ENCODE measurements around the gene CARD9. TPM values are rescaled to one million over a fixed set of nuclear protein-coding genes. Genes with fewer than 3 reads are reported as not detected.
A peak's percentile ranks its signal among the peaks of the same experiment; 100 is the strongest.
"Not testable (repeated sequence)": the region's sequence is repeated elsewhere in the genome, so short reads cannot be mapped to it uniquely, and the experiment has no call there.

CARD9 gene
- total RNA-seq, 4 donors from 2014 or later, result 0.57 to 1.1 (median 1.0) TPM

GRCh38 chr9:136410500-136411287 is 37.2 kb upstream of the CARD9 start, which contains the start of the genes ENTR1 and PMPCA:
TSS of gene ENTR1 (minus strand) at chr9:136410614. CDS start at chr9:136410397, 217 bp downstream.
TSS of gene PMPCA (plus strand) at chr9:136410658. CDS start at chr9:136410669, 11 bp downstream.
- H3K9me3 ChIP-seq, result no peaks in the 10 kb centered on the region
- H3K4me3 ChIP-seq, result peak within 1 kb of the TSS; percentile 74 to 100 (median 88)
- DNase-seq, result no peak
- 0% methylated on average over 8 to 46 of the region's 83 CpGs for WGBS, 2 donors
- peaks cover 23 to 44% (median 28%) of the 10 kb centered on the region in 3 donors for H3K4me1 ChIP-seq
- no peaks in the 10 kb centered on the region for H3K27me3 ChIP-seq
- intact Hi-C loops (cut with DNase I), result no loop called here
- peaks cover 20 to 63% (median 31%) of the 10 kb centered on the region in 3 donors for H3K36me3 ChIP-seq
- TF ChIP-seq POLR2A (IDR thresholded peaks at IDR 0.05) (peak in 3 of 4 donors; percentile 50 to 89 (median 78)), CTCF (IDR thresholded peaks at IDR 0.05) (no peak)
- peak within 1 kb of the TSS; percentile 87 to 95 (median 91) for H3K27ac ChIP-seq

- H3K4me1 ChIP-seq, result peaks cover 24 to 53% (median 28%) of the 10 kb centered on the region in 3 donors
- H3K27me3 ChIP-seq, result no peaks in the 10 kb centered on the region
- TF ChIP-seq CTCF (IDR thresholded peaks at IDR 0.05) (no peak), POLR2A (IDR thresholded peaks at IDR 0.05) (no peak)
- no peak for DNase-seq
- 3 to 18% methylated on average over 7 to 14 of the region's 71 CpGs for WGBS, 2 donors
- intact Hi-C loops (cut with DNase I), result no loop called here
- H3K36me3 ChIP-seq, result peaks cover 20 to 63% (median 26%) of the 10 kb centered on the region in 3 donors
- peak overlapping the region; percentile 74 to 100 (median 88) for H3K4me3 ChIP-seq
- peak overlapping the region; percentile 72 to 92 (median 88) for H3K27ac ChIP-seq
- no peaks in the 10 kb centered on the region for H3K9me3 ChIP-seq
Observed at GRCh38 chr9:136409557-136410455, 36.3 kb upstream of the CARD9 start.

- intact Hi-C loops (cut with DNase I), result no loop called here
- TF ChIP-seq POLR2A (IDR thresholded peaks at IDR 0.05) (no peak), CTCF (IDR thresholded peaks at IDR 0.05) (no peak)
- H3K4me3 ChIP-seq, result no peak overlapping the region
- H3K9me3 ChIP-seq, result no peaks in the 10 kb centered on the region
- H3K4me1 ChIP-seq, result peaks cover 27 to 63% (median 28%) of the 10 kb centered on the region in 3 donors
- H3K27me3 ChIP-seq, result no peaks in the 10 kb centered on the region
- WGBS, 2 donors, result 88% methylated on average over 5 of the region's 7 CpGs
- H3K36me3 ChIP-seq, result peaks cover 9 to 63% (median 15%) of the 10 kb centered on the region in 3 donors
- no peak overlapping the region for H3K27ac ChIP-seq
- DNase-seq, result no peak
Observed at GRCh38 chr9:136407911-136408310, 34.4 kb upstream of the CARD9 start.

GRCh38 chr9:136407061-136407460 is 33.6 kb upstream of the CARD9 start:
- intact Hi-C loops (cut with DNase I); H3K27me3 ChIP-seq; H3K9me3 ChIP-seq; H3K4me3 ChIP-seq; DNase-seq; H3K27ac ChIP-seq: not testable (repeated sequence)
- Histone ChIP-seq H3K36me3 (peaks cover 9 to 61% (median 15%) of the 10 kb centered on the region in 3 donors), H3K4me1 (peaks cover 27 to 58% (median 28%) of the 10 kb centered on the region in 3 donors)
- 94 to 99% methylated on average over 18 to 27 of the region's 28 CpGs for WGBS, 2 donors

GRCh38 chr9:136405904-136406303 is 32.4 kb upstream of the CARD9 start:
- 79 to 91% methylated on average over 4 to 9 of the region's 10 CpGs for WGBS, 2 donors
- H3K9me3 ChIP-seq; H3K27me3 ChIP-seq; intact Hi-C loops (cut with DNase I); H3K27ac ChIP-seq; DNase-seq; H3K4me3 ChIP-seq: not testable (repeated sequence)
- Histone ChIP-seq H3K36me3 (peaks cover 9 to 66% (median 15%) of the 10 kb centered on the region in 3 donors), H3K4me1 (peaks cover 15 to 46% (median 17%) of the 10 kb centered on the region in 3 donors)

All from esophagus squamous epithelium (tissue), 5 donors.